OCI-LY3 (cell line): ENCODE results near the gene POU2AF1.

Experiments
- H2AFZ ChIP-seq: fragments of 200-600, 300-600 bp; shearing (Covaris generic); 2 replicates; pipeline ENCODE4 v1.6.0; 2014; ENCODE audit warnings: antibody characterized with exemption, low read depth, low read length
- H3K27ac ChIP-seq: fragments of 200-600, 300-600 bp; sonication (generic); 2 replicates; pipeline ENCODE4 v1.5.1; 2014; ENCODE audit warnings: mild to moderate bottlenecking, low read length, moderate library complexity, mixed read lengths
- H3K27me3 ChIP-seq: fragments of 200-600, 300-600 bp; sonication (generic); 2 replicates; pipeline ENCODE4 v1.6.1; 2014; ENCODE audit warnings: low read depth, low read length, mixed read lengths
- H3K36me3 ChIP-seq: fragments of 200-600, 300-600 bp; sonication (generic); replicated peaks from 2 replicates; pipeline ENCODE3; 2014; ENCODE audit warnings: low read depth, low read length, mixed read lengths
- H3K4me1 ChIP-seq: fragments of 300-600, 200-600 bp; sonication (generic); 2 replicates; pipeline ENCODE4 v1.6.1; 2014; ENCODE audit warnings: low read length, mixed read lengths
- H3K4me2 ChIP-seq: fragments of 200-600, 300-600 bp; sonication (generic); 2 replicates; pipeline ENCODE4 v1.6.1; 2014; ENCODE audit warnings: low read length, mixed read lengths
- H3K4me3 ChIP-seq: fragments of 300-600, 200-600 bp; sonication (generic); 2 replicates; pipeline ENCODE4 v1.5.1; 2014; ENCODE audit warnings: antibody characterized with exemption, mild to moderate bottlenecking, low read length, moderate library complexity
- H3K79me2 ChIP-seq: fragments of 300-600, 200-600 bp; shearing (Covaris generic); 2 replicates; pipeline ENCODE4 v1.6.1; 2014; ENCODE audit warnings: mild to moderate bottlenecking, low read length, mixed read lengths
- H3K9ac ChIP-seq: fragments of 300-600, 200-600 bp; shearing (Covaris generic); 2 replicates; pipeline ENCODE4 v1.6.0; 2014; ENCODE audit warnings: mild to moderate bottlenecking, low read length, moderate library complexity
- H3K9me3 ChIP-seq: fragments of 200-600, 300-600 bp; shearing (Covaris generic); 2 replicates; pipeline ENCODE4 v1.6.1; 2014; ENCODE audit warnings: low read length, mixed read lengths; ENCODE audit not compliant: insufficient read depth
- H4K20me1 ChIP-seq: fragments of 200-600, 300-600 bp; sonication (generic); 2 replicates; pipeline ENCODE4 v1.6.1; 2016; ENCODE audit warnings: low read length, mixed read lengths; ENCODE audit not compliant: insufficient read depth
- EZH2phosphoT487 ChIP-seq: fragments of 200-600 bp; shearing (Covaris generic); IDR thresholded peaks from 2 replicates; pipeline ENCODE4 v1.6.1; 2018; ENCODE audit warnings: antibody characterized with exemption, mixed run types, low read depth
- TF ChIP-seq, protein P1 (sequence below): fragments of 200-600, 300-600 bp; sonication (generic); IDR thresholded peaks from 2 replicates; pipeline ENCODE4 v1.5.1; 2014; ENCODE audit warnings: antibody characterized with exemption, low read length, low read depth

Gene POU2AF1

DNA sequence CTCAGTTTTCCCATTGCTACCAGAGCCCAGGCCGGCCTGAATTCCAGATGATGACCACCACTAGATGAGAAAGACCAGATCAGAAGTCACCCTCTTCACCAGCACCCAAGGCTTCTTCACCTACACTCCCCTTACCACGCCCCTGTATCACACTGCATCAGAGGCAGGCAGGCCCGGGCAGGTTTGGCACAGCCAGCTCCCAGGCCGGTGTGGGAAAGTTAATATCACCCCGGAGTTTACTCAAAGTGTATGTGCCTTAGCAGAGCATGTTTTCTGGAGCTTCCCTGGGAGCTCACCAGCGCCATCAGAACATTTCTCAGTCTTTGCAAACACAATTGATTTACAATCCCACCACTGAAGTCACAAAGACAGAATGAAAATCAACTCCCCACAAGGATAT, 47.5 kb upstream of the POU2AF1 start:
- Histone ChIP-seq H3K27ac (peak overlapping the region; percentile 19; the same call in 1 of the 2 replicates), H3K27me3 (no peaks in the 10 kb centered on the region), H3K79me2 (no peaks in the 10 kb centered on the region), H2AFZ (no peak overlapping the region), H3K9me3 (no peaks in the 10 kb centered on the region; the same call in 1 of the 2 replicates), H3K4me2 (no peak overlapping the region), H3K4me1 (peaks cover 66% of the 10 kb centered on the region), H3K9ac (no peak overlapping the region), H3K36me3 (no peaks in the 10 kb centered on the region), H4K20me1 (no peaks in the 10 kb centered on the region), H3K4me3 (no peak overlapping the region)
- no peak for TF ChIP-seq EZH2phosphoT487
- TF ChIP-seq, protein P1, sequence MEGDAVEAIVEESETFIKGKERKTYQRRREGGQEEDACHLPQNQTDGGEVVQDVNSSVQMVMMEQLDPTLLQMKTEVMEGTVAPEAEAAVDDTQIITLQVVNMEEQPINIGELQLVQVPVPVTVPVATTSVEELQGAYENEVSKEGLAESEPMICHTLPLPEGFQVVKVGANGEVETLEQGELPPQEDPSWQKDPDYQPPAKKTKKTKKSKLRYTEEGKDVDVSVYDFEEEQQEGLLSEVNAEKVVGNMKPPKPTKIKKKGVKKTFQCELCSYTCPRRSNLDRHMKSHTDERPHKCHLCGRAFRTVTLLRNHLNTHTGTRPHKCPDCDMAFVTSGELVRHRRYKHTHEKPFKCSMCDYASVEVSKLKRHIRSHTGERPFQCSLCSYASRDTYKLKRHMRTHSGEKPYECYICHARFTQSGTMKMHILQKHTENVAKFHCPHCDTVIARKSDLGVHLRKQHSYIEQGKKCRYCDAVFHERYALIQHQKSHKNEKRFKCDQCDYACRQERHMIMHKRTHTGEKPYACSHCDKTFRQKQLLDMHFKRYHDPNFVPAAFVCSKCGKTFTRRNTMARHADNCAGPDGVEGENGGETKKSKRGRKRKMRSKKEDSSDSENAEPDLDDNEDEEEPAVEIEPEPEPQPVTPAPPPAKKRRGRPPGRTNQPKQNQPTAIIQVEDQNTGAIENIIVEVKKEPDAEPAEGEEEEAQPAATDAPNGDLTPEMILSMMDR = no peak

DNA sequence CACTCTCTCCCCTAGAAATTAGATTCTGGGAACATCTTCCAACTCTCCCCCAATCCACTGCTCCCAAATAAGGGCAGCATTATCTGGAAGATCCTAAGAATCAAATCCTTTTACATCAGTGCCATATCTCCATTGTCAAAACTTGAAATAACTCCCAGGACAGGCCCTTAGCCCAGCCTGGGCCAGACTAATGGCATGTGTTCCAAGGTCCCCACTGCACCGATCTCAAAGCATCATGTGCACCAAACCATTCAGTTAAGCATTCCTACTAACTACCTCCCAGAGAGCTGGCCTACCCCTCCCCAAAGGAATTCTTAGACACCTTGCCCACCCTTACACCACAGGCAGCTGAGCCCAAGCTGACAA, 44.2 kb upstream of the POU2AF1 start:
- Histone ChIP-seq H3K9me3 (peaks cover 15% of the 10 kb centered on the region; the same call in 1 of the 2 replicates), H3K9ac (peak overlapping the region; percentile 37; the same call in 1 of the 2 replicates), H3K36me3 (peaks cover 4% of the 10 kb centered on the region), H3K27me3 (no peaks in the 10 kb centered on the region), H3K4me2 (peak overlapping the region; percentile 15; the same call in 1 of the 2 replicates), H2AFZ (0 out of 2 replicates have a peak overlapping the region, but pooled peaks have one; percentile 22), H3K27ac (no peak overlapping the region), H3K79me2 (peaks cover 16% of the 10 kb centered on the region), H3K4me1 (peaks cover 71% of the 10 kb centered on the region), H3K4me3 (no peak overlapping the region), H4K20me1 (no peaks in the 10 kb centered on the region)
- TF ChIP-seq, protein P1 = no peak
- no peak for TF ChIP-seq EZH2phosphoT487

DNA sequence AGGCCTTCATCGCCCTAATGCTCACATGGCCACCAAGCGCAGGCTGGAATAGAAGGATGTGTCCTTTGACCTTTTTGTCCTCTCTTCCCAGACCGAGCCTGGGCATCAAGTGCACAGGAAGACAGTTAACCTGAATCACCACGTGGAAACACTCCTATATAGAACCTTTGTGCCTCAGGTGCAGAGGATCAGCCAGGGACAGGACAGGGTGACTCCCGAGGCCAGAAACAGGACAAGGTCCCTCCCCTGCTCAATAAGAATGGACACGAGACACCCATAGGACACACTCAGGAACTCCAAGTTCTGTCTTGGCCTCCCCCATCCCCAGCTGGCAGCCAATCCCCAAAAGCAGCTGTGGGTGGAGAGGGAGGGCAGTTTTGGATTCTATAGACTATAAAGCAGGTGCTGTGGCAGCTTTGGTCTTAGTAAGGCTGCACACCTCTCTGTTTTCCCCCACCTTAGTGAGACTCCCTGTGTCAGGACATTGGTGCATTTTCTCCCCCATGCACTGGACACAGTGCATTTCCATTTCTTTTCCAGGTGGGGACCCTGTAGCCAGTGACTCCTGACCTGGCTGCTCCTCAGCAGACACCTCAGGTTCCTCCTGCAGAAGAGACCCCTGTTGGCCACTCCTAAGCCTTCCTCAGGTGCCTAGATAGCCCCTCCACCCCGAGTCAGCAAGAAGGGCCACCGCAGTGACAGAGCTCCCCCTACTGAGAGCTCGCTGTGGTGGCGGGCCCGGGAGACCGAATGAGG, 43.6 kb upstream of the POU2AF1 start:
- peak overlapping the region; percentile 50 for H3K9ac ChIP-seq
- no peak overlapping the region for H3K4me3 ChIP-seq
- TF ChIP-seq, protein P1 = peak; percentile 97
- TF ChIP-seq EZH2phosphoT487 = no peak
- H3K36me3 ChIP-seq = peaks cover 4% of the 10 kb centered on the region
- no peak overlapping the region for H2AFZ ChIP-seq
- no peaks in the 10 kb centered on the region for H4K20me1 ChIP-seq
- H3K4me1 ChIP-seq = peaks cover 71% of the 10 kb centered on the region
- no peaks in the 10 kb centered on the region for H3K27me3 ChIP-seq
- H3K27ac ChIP-seq = peak overlapping the region; percentile 74
- H3K4me2 ChIP-seq = peak overlapping the region; percentile 30
- H3K79me2 ChIP-seq = peaks cover 16% of the 10 kb centered on the region
- peaks cover 21% of the 10 kb centered on the region; the same call in 1 of the 2 replicates for H3K9me3 ChIP-seq

DNA sequence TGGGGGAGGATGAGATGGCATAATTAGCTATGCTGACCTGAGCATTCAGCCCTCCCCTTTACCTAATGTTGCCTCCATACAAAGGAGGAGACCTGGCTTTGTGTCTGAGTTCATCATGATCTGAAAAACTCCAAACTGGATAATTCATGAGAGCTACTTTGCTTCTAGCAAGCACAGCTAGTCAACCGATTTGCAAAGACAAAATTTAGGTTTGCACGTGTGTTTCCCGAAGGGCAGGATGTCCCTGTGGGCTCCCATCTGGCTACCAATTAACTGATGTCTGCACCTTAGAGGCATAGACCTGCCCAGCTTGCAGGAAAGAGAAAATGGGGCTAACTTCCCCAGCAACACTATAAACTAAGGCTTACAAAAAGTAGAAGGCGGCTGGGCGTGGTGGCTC, 42.2 kb upstream of the POU2AF1 start:
- Histone ChIP-seq H4K20me1 (no peaks in the 10 kb centered on the region), H3K36me3 (peaks cover 4% of the 10 kb centered on the region), H3K4me2 (no peak overlapping the region), H3K4me1 (peaks cover 74% of the 10 kb centered on the region), H3K9ac (peak overlapping the region; percentile 3; the same call in 1 of the 2 replicates), H3K27ac (peak overlapping the region; percentile 99), H2AFZ (no peak overlapping the region), H3K9me3 (peaks cover 33% of the 10 kb centered on the region; the same call in 1 of the 2 replicates), H3K79me2 (peaks cover 16% of the 10 kb centered on the region), H3K27me3 (no peaks in the 10 kb centered on the region), H3K4me3 (no peak overlapping the region)
- TF ChIP-seq, protein P1 = no peak
- no peak for TF ChIP-seq EZH2phosphoT487
